Vagina (tissue), 2 donors: ENCODE data around the gene SLC22A31.
"Not testable (repeated sequence)": the region's sequence is repeated elsewhere in the genome, so short reads cannot be mapped to it uniquely, and the experiment has no call there.

Experiments
- CTCF ChIP-seq, 3 experiments: fragments of 450-650 bp in 2 of 3; fragments of 200-600 bp in 1 of 3; sonication (generic) in 1 of 3; IDR thresholded peaks; one replicate each; pipeline ENCODE4 v1.5.1; 2017 to 2019; ENCODE audit warnings: antibody characterized with exemption in 3 of 3, mild to moderate bottlenecking in 2 of 3, moderate library complexity in 2 of 3
- POLR2AphosphoS5 ChIP-seq, 2 donors: sonication (generic); formaldehyde crosslinking; IDR thresholded peaks; one replicate each; pipeline ENCODE4 v1.9.0; 2017; ENCODE audit warnings: antibody characterized with exemption in 2 of 2, mild to moderate bottlenecking in 2 of 2, low read depth in 1 of 2; ENCODE audit not compliant: insufficient read depth in 1 of 2

GRCh38 chr16:89244264-89244663 lies 43.9 kb upstream of the SLC22A31 start:
- not testable (repeated sequence) for TF ChIP-seq CTCF (IDR thresholded peaks at IDR 0.05); POLR2AphosphoS5 (IDR thresholded peaks at IDR 0.05; ENCODE audit: insufficient read depth in 1 of 2, low read depth in 1 of 2)
